ENCODE results near the gene ACP4. TPM values are rescaled to one million over a fixed set of nuclear protein-coding genes. Genes with fewer than 3 reads are reported as not detected.

The ACP4 gene
- total RNA-seq, 1 experiment from 2014 or later: not detected

DNA sequence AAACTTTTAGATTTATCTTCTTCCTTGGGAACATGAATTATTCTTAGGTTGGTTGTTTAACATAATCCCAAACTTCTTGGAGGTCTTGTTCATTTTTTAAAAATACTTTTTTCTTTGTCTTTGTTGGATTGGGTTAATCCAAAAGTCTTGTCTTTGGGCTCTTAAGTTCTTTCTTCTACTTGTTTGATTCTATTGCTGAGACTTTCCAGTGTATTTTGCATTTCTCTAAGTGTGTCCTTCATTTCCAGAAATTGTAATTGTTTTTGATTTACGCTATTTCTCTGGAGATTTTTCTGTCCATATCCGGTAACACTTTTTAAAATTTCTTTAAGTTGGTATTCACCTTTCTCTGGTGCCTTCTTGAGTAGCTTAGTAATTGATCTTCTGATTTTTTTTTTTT lies 53.0 kb downstream of the ACP4 start:
- no peak for DNase-seq (ENCODE audit: unreplicated experiment)
- no peak overlapping the region for H3K27ac Mint-ChIP-seq (ENCODE audit: low read depth, unreplicated experiment)
- H3K9me3 Mint-ChIP-seq (ENCODE audit: unreplicated experiment): peaks cover 7% of the 10 kb centered on the region
- ChIA-PET POLR2A (interaction anchor here (0.7 kb wide), 1 partner anchor 39 kb away, joined by 3 read pairs; no protein-coding TSS in a partner anchor), CTCF (interaction anchor here (0.7 to 1.6 kb wide), 2 partner anchors 10 to 79 kb away, joined by 5 read pairs; partner anchors contain the start of gene KLK15)
- TF ChIP-seq, protein P1, sequence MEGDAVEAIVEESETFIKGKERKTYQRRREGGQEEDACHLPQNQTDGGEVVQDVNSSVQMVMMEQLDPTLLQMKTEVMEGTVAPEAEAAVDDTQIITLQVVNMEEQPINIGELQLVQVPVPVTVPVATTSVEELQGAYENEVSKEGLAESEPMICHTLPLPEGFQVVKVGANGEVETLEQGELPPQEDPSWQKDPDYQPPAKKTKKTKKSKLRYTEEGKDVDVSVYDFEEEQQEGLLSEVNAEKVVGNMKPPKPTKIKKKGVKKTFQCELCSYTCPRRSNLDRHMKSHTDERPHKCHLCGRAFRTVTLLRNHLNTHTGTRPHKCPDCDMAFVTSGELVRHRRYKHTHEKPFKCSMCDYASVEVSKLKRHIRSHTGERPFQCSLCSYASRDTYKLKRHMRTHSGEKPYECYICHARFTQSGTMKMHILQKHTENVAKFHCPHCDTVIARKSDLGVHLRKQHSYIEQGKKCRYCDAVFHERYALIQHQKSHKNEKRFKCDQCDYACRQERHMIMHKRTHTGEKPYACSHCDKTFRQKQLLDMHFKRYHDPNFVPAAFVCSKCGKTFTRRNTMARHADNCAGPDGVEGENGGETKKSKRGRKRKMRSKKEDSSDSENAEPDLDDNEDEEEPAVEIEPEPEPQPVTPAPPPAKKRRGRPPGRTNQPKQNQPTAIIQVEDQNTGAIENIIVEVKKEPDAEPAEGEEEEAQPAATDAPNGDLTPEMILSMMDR (IDR thresholded peaks at IDR 0.05; ENCODE audit: unreplicated experiment): no peak
- H3K4me3 Mint-ChIP-seq (ENCODE audit: unreplicated experiment): no peak overlapping the region
- intact Hi-C loops (cut with micrococcal nuclease): no loop called here
- H3K4me1 Mint-ChIP-seq (ENCODE audit: insufficient read depth, unreplicated experiment): no peaks in the 10 kb centered on the region
- H3K36me3 Mint-ChIP-seq (ENCODE audit: insufficient read depth, unreplicated experiment): no peaks in the 10 kb centered on the region
- H3K27me3 Mint-ChIP-seq (ENCODE audit: insufficient read depth, unreplicated experiment): peaks cover 43% of the 10 kb centered on the region
- BruUV-seq (replicated peaks): no TSS peak

DNA sequence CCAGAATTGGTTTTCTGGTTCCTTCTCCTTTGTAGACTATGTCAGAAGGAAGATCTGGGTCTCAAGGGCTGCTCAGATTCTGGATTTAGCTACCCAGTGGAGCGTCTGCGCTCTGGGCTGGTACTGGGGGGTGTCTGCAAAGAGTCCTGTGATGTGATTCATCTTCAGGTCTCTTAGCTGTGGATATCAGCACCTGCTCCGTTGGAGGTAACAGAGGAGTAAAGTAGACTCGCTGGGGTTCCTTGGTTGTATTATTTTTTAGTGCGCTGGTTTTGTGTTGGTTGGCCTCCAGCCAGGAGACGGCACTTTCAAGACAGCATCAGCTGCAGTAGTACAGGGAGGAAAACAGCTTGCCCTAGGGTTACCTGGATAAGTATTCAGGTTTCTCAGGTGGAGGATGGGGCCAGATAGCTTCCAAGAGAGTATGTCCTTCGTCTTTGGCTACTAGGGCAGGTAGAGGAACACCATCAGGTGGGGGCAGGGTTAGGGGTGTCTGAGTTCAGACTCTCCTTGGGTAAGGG lies 53.5 kb downstream of the ACP4 start:
- Mint-ChIP-seq H3K27ac (ENCODE audit: low read depth, unreplicated experiment) (no peak overlapping the region), H3K36me3 (ENCODE audit: insufficient read depth, unreplicated experiment) (no peaks in the 10 kb centered on the region), H3K4me3 (ENCODE audit: unreplicated experiment) (no peak overlapping the region), H3K27me3 (ENCODE audit: insufficient read depth, unreplicated experiment) (peaks cover 43% of the 10 kb centered on the region), H3K4me1 (ENCODE audit: insufficient read depth, unreplicated experiment) (no peaks in the 10 kb centered on the region), H3K9me3 (ENCODE audit: unreplicated experiment) (peaks cover 7% of the 10 kb centered on the region)
- DNase-seq (ENCODE audit: unreplicated experiment): no peak
- ChIA-PET CTCF (interaction anchor here (0.6 to 1.6 kb wide), 3 partner anchors 60 to 832 kb away, joined by 3 to 5 read pairs (median 3); no protein-coding TSS in a partner anchor), POLR2A (interaction anchor here (0.7 kb wide), 1 partner anchor 40 kb away, joined by 3 read pairs; no protein-coding TSS in a partner anchor)
- no TSS peak for BruUV-seq (replicated peaks)
- intact Hi-C loops (cut with micrococcal nuclease): no loop called here
- TF ChIP-seq, protein P1 (IDR thresholded peaks at IDR 0.05; ENCODE audit: unreplicated experiment): no peak

DNA sequence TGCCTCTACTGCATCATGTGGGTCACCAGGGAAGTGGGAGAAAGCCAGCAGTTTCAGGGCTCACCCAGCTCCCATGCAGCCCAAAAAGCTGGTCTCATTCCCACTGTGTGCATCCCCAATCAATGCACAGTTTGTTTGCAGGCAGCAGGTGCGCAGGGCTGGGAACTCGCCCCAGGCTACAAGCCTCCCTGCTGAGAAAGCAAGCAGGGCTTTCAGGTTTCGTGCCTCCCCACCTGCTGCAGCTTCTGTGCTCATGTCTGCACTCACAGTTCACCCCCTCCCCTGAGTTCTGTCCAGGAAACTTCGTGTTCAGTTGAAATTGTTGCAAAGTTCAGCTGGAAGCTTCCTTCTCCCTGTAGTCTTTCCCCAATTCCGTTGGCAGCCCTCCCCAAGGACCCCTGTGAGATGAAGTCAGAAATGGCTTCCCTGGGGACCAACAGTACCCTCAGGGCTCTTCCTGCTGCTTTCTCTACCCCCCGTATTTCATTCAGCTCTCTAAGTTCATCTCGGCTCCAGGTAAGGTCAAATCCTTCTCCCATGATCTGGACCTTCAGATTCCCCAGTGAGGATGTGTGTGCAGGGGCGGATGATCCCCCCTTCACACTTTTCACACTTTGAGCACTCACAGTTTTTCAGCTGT lies 54.2 kb downstream of the ACP4 start:
- no peak for DNase-seq (ENCODE audit: unreplicated experiment)
- H3K9me3 Mint-ChIP-seq (ENCODE audit: unreplicated experiment): peaks cover 7% of the 10 kb centered on the region
- POLR2A ChIA-PET: no interaction called here
- H3K36me3 Mint-ChIP-seq (ENCODE audit: insufficient read depth, unreplicated experiment): no peaks in the 10 kb centered on the region
- H3K27me3 Mint-ChIP-seq (ENCODE audit: insufficient read depth, unreplicated experiment): peaks cover 43% of the 10 kb centered on the region
- H3K4me1 Mint-ChIP-seq (ENCODE audit: insufficient read depth, unreplicated experiment): no peaks in the 10 kb centered on the region
- H3K4me3 Mint-ChIP-seq (ENCODE audit: unreplicated experiment): no peak overlapping the region
- no peak overlapping the region for H3K27ac Mint-ChIP-seq (ENCODE audit: low read depth, unreplicated experiment)
- no TSS peak for BruUV-seq (replicated peaks)
- CTCF ChIA-PET: interaction anchor here (0.6 to 1.6 kb wide), 2 partner anchors 61 to 78 kb away, joined by 3 to 5 read pairs; no protein-coding TSS in a partner anchor
- TF ChIP-seq, protein P1 (IDR thresholded peaks at IDR 0.05; ENCODE audit: unreplicated experiment): no peak
- intact Hi-C loops (cut with micrococcal nuclease): no loop called here

Other genes starting within 250 kb of the ACP4 start
- gene LRRC4B, start 222.0 kb upstream of the ACP4 start, total RNA-seq (2022): not detected in 2 replicates
- gene SYT3, start 150.5 kb upstream of the ACP4 start, total RNA-seq (2022): not detected in 2 replicates
- gene C19orf81, start 141.0 kb upstream of the ACP4 start, total RNA-seq (2022): not detected in 2 replicates
- 0.10 and 0.44 TPM in 2 replicates for gene SHANK1, start 70.6 kb upstream of the ACP4 start, total RNA-seq (2022)
- gene CLEC11A, start 67.1 kb upstream of the ACP4 start, total RNA-seq (2022): 2.4 and 2.8 TPM in 2 replicates
- gene GPR32, start 20.0 kb upstream of the ACP4 start, total RNA-seq (2022): not detected in 2 replicates
- gene KLK1, start 33.4 kb downstream of the ACP4 start, total RNA-seq (2022): 0.84 and 0.88 TPM in 2 replicates
- not detected in 2 replicates for gene KLK15, start 43.2 kb downstream of the ACP4 start, total RNA-seq (2022)
- gene KLK3, start 64.5 kb downstream of the ACP4 start, total RNA-seq (2022): not detected in 2 replicates
- gene KLK2, start 83.0 kb downstream of the ACP4 start, total RNA-seq (2022): not detected in 2 replicates
- gene KLK4, start 121.0 kb downstream of the ACP4 start, total RNA-seq (2022): not detected in 2 replicates
- gene KLK5, start 162.6 kb downstream of the ACP4 start, total RNA-seq (2022): 0.19 TPM in 1 of 2 replicates, not detected in the other
- gene KLK6, start 179.2 kb downstream of the ACP4 start, total RNA-seq (2022): not detected in 2 replicates
- gene KLK7, start 193.5 kb downstream of the ACP4 start, total RNA-seq (2022): not detected in 2 replicates
- gene KLK8, start 211.2 kb downstream of the ACP4 start, total RNA-seq (2022): not detected in 2 replicates
- not detected in 2 replicates for gene KLK10, start 229.3 kb downstream of the ACP4 start, total RNA-seq (2022)
- not detected in 2 replicates for gene KLK11, start 236.2 kb downstream of the ACP4 start, total RNA-seq (2022)
- not detected in 2 replicates for gene KLK12, start 244.6 kb downstream of the ACP4 start, total RNA-seq (2022)

Data from MCF 10A (cell line).